NOMO-1 treated with DMSO at 0.1 percent for 48 hours (cell line): Measurements from ENCODE around the gene CEP44.
"Not testable (repeated sequence)": the region's sequence is repeated elsewhere in the genome, so short reads cannot be mapped to it uniquely, and the experiment has no call there.

ENCODE experiments used
- DNase-seq: peaks from one replicate; lab custom pipeline; 2025; ENCODE audit not compliant: unreplicated experiment; lab: John Stamatoyannopoulos, UW

CEP44 gene

GRCh38 chr4:174320494-174321199 lies 36.9 kb downstream of the CEP44 start:
- DNase-seq = no peak

GRCh38 chr4:174324236-174324635 lies 40.5 kb downstream of the CEP44 start:
- no peak for DNase-seq

- DNase-seq = no peak
These were observed 41.0 kb downstream of the CEP44 start for GRCh38 chr4:174324725-174325124.

- no peak for DNase-seq
These were observed 49.2 kb downstream of the CEP44 start for GRCh38 chr4:174332741-174333493.

- no peak for DNase-seq
These were observed 50.9 kb downstream of the CEP44 start for GRCh38 chr4:174334628-174335027.

GRCh38 chr4:174340714-174341113 lies 57.0 kb downstream of the CEP44 start:
- no peak for DNase-seq

- no peak for DNase-seq
These were observed 65.4 kb downstream of the CEP44 start for GRCh38 chr4:174349156-174349555.

- DNase-seq = peak; percentile 5
These were observed 68.5 kb downstream of the CEP44 start for GRCh38 chr4:174352061-174352819.

GRCh38 chr4:174357321-174357720 lies 73.6 kb downstream of the CEP44 start:
- no peak for DNase-seq

- no peak for DNase-seq
These were observed 74.7 kb downstream of the CEP44 start for GRCh38 chr4:174358410-174358809.

GRCh38 chr4:174358829-174359228 lies 75.1 kb downstream of the CEP44 start:
- peak; percentile 60 for DNase-seq

- DNase-seq = no peak
These were observed 78.6 kb downstream of the CEP44 start for GRCh38 chr4:174362340-174362739.

GRCh38 chr4:174363782-174364181 lies 80.1 kb downstream of the CEP44 start:
- DNase-seq = not testable (repeated sequence)

- peak; percentile 58 for DNase-seq
These were observed 81.4 kb downstream of the CEP44 start for GRCh38 chr4:174365018-174365587.

GRCh38 chr4:174369985-174370384 lies 86.3 kb downstream of the CEP44 start:
- no peak for DNase-seq

GRCh38 chr4:174373821-174374220 lies 90.1 kb downstream of the CEP44 start:
- DNase-seq = no peak

GRCh38 chr4:174375422-174375821 lies 91.7 kb downstream of the CEP44 start:
- no peak for DNase-seq

GRCh38 chr4:174377613-174378012 lies 93.9 kb downstream of the CEP44 start:
- no peak for DNase-seq

- no peak for DNase-seq
These were observed 95.2 kb downstream of the CEP44 start for GRCh38 chr4:174378951-174379350.

GRCh38 chr4:174380206-174380605 lies 96.5 kb downstream of the CEP44 start:
- not testable (repeated sequence) for DNase-seq

GRCh38 chr4:174380699-174381439 lies 97.2 kb downstream of the CEP44 start:
- DNase-seq = no peak
